22Rv1 (cell line): ENCODE measurements around the gene ATAT1.
A peak's percentile ranks its signal among the peaks of the same experiment; 100 is the strongest.

ENCODE experiments used
- H3K27ac ChIP-seq: fragments of 450-650 bp; 2 replicates; pipeline ENCODE4 v1.5.1; 2017
- CTCF ChIP-seq: fragments of 450-650 bp; IDR thresholded peaks from 2 replicates; pipeline ENCODE4 v1.5.1; 2017; ENCODE audit warnings: mild to moderate bottlenecking
- ZFX ChIP-seq: fragments of 450-650 bp; IDR thresholded peaks from 2 replicates; pipeline ENCODE4 v1.6.1; 2017; ENCODE audit warnings: antibody characterized with exemption, borderline replicate concordance

The ATAT1 gene

GRCh38 chr6:30683980-30684338 lies 57.3 kb downstream of the ATAT1 start:
- no peak overlapping the region for H3K27ac ChIP-seq
- TF ChIP-seq CTCF (no peak), ZFX (no peak)

- TF ChIP-seq CTCF: no peak
- TF ChIP-seq ZFX: no peak
- H3K27ac ChIP-seq: no peak overlapping the region
These were observed 57.9 kb downstream of the ATAT1 start for GRCh38 chr6:30684386-30685156.

GRCh38 chr6:30685157-30686008 lies 58.7 kb downstream of the ATAT1 start:
- no peak overlapping the region; the same call in 1 of the 2 replicates for H3K27ac ChIP-seq
- TF ChIP-seq CTCF (no peak), ZFX (no peak)

- TF ChIP-seq ZFX: no peak
- no peak for TF ChIP-seq CTCF
- peak within 1 kb of the TSS; percentile 87 for H3K27ac ChIP-seq
These were observed 59.6 kb downstream of the ATAT1 start, which contains the start of gene PPP1R18 for GRCh38 chr6:30686009-30686907. Gene PPP1R18, minus strand, starts transcription at chr6:30686645. Its CDS starts 627 bp downstream, at chr6:30686018.

- TF ChIP-seq ZFX (no peak), CTCF (no peak)
- H3K27ac ChIP-seq: peak overlapping the region; percentile 87
These were observed 60.4 kb downstream of the ATAT1 start for GRCh38 chr6:30686908-30687658.

- TF ChIP-seq ZFX: no peak
- TF ChIP-seq CTCF: no peak
- peak overlapping the region; percentile 87 for H3K27ac ChIP-seq
These were observed 61.2 kb downstream of the ATAT1 start for GRCh38 chr6:30687659-30688431.
